Neuronal stem cell (in vitro differentiated cells): ENCODE results near the gene TMPRSS11F.

Experiments used
- DNase-seq: peaks from one replicate; pipeline ENCODE4 v3.0.0-alpha.2; 2013; ENCODE audit warnings: low spot score
- H2AFZ ChIP-seq: one replicate; pipeline ENCODE4 v1.6.1; 2013; ENCODE audit warnings: mild to moderate bottlenecking, low read length, inconsistent platforms
- H2AK5ac ChIP-seq: 2 replicates; pipeline ENCODE4 v1.6.1; 2013; ENCODE audit warnings: low read depth, mild to moderate bottlenecking, inconsistent platforms, low read length, moderate library complexity, mixed read lengths
- H2BK120ac ChIP-seq: 2 replicates; pipeline ENCODE4 v1.6.1; 2013; ENCODE audit warnings: low read depth, mild to moderate bottlenecking, inconsistent platforms, low read length, moderate library complexity, mixed read lengths
- H2BK12ac ChIP-seq: one replicate; pipeline ENCODE4 v1.6.1; 2013; ENCODE audit warnings: low read length, inconsistent platforms
- H2BK15ac ChIP-seq: 2 replicates; pipeline ENCODE4 v1.6.1; 2013; ENCODE audit warnings: mild to moderate bottlenecking, low read length, inconsistent platforms, mixed read lengths
- H2BK5ac ChIP-seq: one replicate; pipeline ENCODE4 v1.6.1; 2013; ENCODE audit warnings: inconsistent platforms, mild to moderate bottlenecking, low read length, moderate library complexity
- H3K14ac ChIP-seq: one replicate; pipeline ENCODE4 v1.6.1; 2013; ENCODE audit warnings: low read length, inconsistent platforms
- H3K18ac ChIP-seq: 2 replicates; pipeline ENCODE4 v1.6.1; 2013; ENCODE audit warnings: low read length, inconsistent platforms
- H3K23ac ChIP-seq: 2 replicates; pipeline ENCODE4 v1.6.1; 2013; ENCODE audit warnings: low read depth, mild to moderate bottlenecking, mixed read lengths, low read length, inconsistent platforms; ENCODE audit not compliant: poor library complexity
- H3K27ac ChIP-seq: replicated peaks from 3 replicates; pipeline ENCODE4 v1.5.1; 2013; ENCODE audit warnings: low read length, inconsistent platforms
- H3K27me3 ChIP-seq, 3 experiments: 2 replicates each; pipeline ENCODE4 v1.6.1; 2013; ENCODE audit warnings: low read length in 3 of 3, mild to moderate bottlenecking in 2 of 3, inconsistent platforms in 1 of 3, low read depth in 1 of 3, mixed read lengths in 1 of 3, moderate library complexity in 1 of 3; ENCODE audit not compliant: control insufficient read depth in 3 of 3, insufficient read depth in 3 of 3
- H3K36me3 ChIP-seq, 2 donors: replicated peaks in 1 of 2; 2 replicates each; pipeline ENCODE4 v1.6.1; 2013; ENCODE audit warnings: low read length in 2 of 2; ENCODE audit not compliant: control insufficient read depth in 2 of 2, insufficient read depth in 2 of 2
- H3K4ac ChIP-seq: 2 replicates; pipeline ENCODE4 v1.6.1; 2013; ENCODE audit warnings: inconsistent platforms, mild to moderate bottlenecking, low read length, moderate library complexity
- H3K4me1 ChIP-seq, 2 donors: 1 replicate in 1 of 2; 2 replicates in 1 of 2; pipeline ENCODE4 v1.6.1; 2013; ENCODE audit warnings: low read length in 2 of 2, low read depth in 1 of 2; ENCODE audit not compliant: control insufficient read depth in 2 of 2, insufficient read depth in 1 of 2
- H3K4me2 ChIP-seq: one replicate; pipeline ENCODE4 v1.6.1; 2013; ENCODE audit warnings: mild to moderate bottlenecking, low read length, inconsistent platforms; ENCODE audit not compliant: insufficient read depth, poor library complexity, severe bottlenecking
- H3K4me3 ChIP-seq, 2 donors: 2 replicates each; pipeline ENCODE4 v1.5.1; 2013; ENCODE audit warnings: low read length in 2 of 2, mild to moderate bottlenecking in 2 of 2, inconsistent platforms in 1 of 2, moderate library complexity in 1 of 2
- H3K79me1 ChIP-seq: one replicate; pipeline ENCODE4 v1.6.1; 2013; ENCODE audit warnings: low read depth, mild to moderate bottlenecking, inconsistent platforms, low read length, moderate library complexity
- H3K9ac ChIP-seq: one replicate; pipeline ENCODE4 v1.6.1; 2013; ENCODE audit warnings: mild to moderate bottlenecking, low read depth, low read length, inconsistent platforms; ENCODE audit not compliant: poor library complexity
- H3K9me3 ChIP-seq, 2 donors: replicated peaks in 1 of 2; 2 replicates each; pipeline versions ENCODE3 to v1.6.1; 2013; ENCODE audit warnings: low read length in 2 of 2, mild to moderate bottlenecking in 2 of 2, inconsistent platforms in 1 of 2, low read depth in 1 of 2, mixed read lengths in 1 of 2, moderate library complexity in 1 of 2; ENCODE audit not compliant: control insufficient read depth in 2 of 2, insufficient read depth in 1 of 2
- H4K8ac ChIP-seq: one replicate; pipeline ENCODE4 v1.6.1; 2013; ENCODE audit warnings: low read depth, mild to moderate bottlenecking, inconsistent platforms, low read length, moderate library complexity
- H4K91ac ChIP-seq: one replicate; pipeline ENCODE4 v1.6.1; 2013; ENCODE audit warnings: low read length, low read depth, mild to moderate bottlenecking, inconsistent platforms; ENCODE audit not compliant: poor library complexity
- WGBS, 2 donors: extraction: QIAGEN DNeasy Blood & Tissue Kit; methylation state at CpG; one replicate each; pipeline ENCODE4 v1.1.7; 2013; ENCODE audit warnings: missing lambda C conversion rate in 2 of 2, mixed read lengths in 1 of 2; ENCODE audit not compliant: insufficient read length in 2 of 2, insufficient replicate concordance in 1 of 2; ENCODE audit errors: extremely low coverage in 2 of 2; 5-methylcytosine and 5-hydroxymethylcytosine counted together

The TMPRSS11F gene

DNA sequence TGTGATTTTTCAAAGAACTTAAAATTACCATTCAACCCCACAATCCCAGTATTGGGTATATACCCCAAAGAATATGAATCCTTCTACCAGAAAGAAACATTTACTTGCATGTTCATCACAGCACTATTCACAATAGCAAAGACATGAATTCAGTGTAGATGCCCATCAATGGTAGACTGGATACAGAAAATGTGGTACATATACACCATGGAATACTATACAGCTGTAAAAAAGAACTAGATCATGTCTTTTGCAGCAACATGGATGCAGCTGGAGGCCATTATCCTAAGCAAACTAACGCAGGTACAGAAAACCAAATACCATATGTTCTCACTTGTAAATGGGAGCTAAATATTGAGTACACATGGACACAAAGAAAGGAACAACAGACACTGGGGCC is 34.1 kb upstream of the TMPRSS11F start:
- Histone ChIP-seq H3K4me1 (peaks cover 0 to 3% of the 10 kb centered on the region in 2 donors), H3K79me1 (no peaks in the 10 kb centered on the region), H3K14ac (no peak overlapping the region), H3K9ac (no peak overlapping the region), H2AFZ (no peak overlapping the region), H2BK15ac (no peak overlapping the region), H3K23ac (no peak overlapping the region), H2AK5ac (no peak overlapping the region), H3K4me2 (no peak overlapping the region), H3K27ac (no peak overlapping the region), H2BK12ac (no peak overlapping the region), H3K27me3 (no peaks in the 10 kb centered on the region), H2BK120ac (no peak overlapping the region), H4K8ac (no peak overlapping the region), H3K9me3 (no peaks in the 10 kb centered on the region), H2BK5ac (no peak overlapping the region), H3K18ac (no peak overlapping the region), H3K4ac (no peak overlapping the region), H3K36me3 (no peaks in the 10 kb centered on the region), H4K91ac (no peak overlapping the region), H3K4me3 (no peak overlapping the region)
- DNase-seq: no peak
- no CpG with 5 or more reads among the region's 1 CpG for WGBS, 2 donors

DNA sequence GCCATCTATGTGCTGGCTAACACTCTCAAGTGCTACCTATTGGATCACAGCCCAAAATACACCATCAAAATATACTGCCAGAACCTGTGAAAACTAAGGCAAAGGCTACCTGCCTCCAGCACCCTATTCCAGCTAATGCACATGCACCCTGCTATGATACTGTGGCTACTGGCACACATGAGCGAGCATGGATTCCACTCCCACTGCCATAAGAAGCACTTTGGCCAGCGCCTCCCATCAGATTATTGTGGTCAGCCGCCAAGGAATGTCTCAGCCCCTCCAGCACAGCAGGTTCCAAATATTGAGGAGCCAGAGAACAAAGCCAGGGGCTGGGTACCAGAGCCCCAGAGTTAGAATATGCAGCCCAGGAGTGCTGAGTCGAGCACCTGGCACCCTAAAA is 32.5 kb upstream of the TMPRSS11F start:
- Histone ChIP-seq H3K9ac (no peak overlapping the region), H3K4ac (no peak overlapping the region), H3K27ac (no peak overlapping the region), H3K14ac (no peak overlapping the region), H2AK5ac (no peak overlapping the region), H3K23ac (no peak overlapping the region), H2AFZ (no peak overlapping the region), H2BK5ac (no peak overlapping the region), H2BK120ac (no peak overlapping the region), H3K18ac (no peak overlapping the region), H2BK12ac (no peak overlapping the region), H3K79me1 (no peaks in the 10 kb centered on the region), H3K36me3 (no peaks in the 10 kb centered on the region), H4K8ac (no peak overlapping the region), H4K91ac (no peak overlapping the region), H3K4me2 (no peak overlapping the region), H3K27me3 (no peaks in the 10 kb centered on the region), H3K9me3 (no peaks in the 10 kb centered on the region), H2BK15ac (no peak overlapping the region), H3K4me1 (peaks cover 0 to 3% of the 10 kb centered on the region in 2 donors), H3K4me3 (peak overlapping the region in 1 of 2 donors; percentile 58)
- WGBS, 2 donors: no CpG with 5 or more reads among the region's 4 CpGs
- no peak for DNase-seq

DNA sequence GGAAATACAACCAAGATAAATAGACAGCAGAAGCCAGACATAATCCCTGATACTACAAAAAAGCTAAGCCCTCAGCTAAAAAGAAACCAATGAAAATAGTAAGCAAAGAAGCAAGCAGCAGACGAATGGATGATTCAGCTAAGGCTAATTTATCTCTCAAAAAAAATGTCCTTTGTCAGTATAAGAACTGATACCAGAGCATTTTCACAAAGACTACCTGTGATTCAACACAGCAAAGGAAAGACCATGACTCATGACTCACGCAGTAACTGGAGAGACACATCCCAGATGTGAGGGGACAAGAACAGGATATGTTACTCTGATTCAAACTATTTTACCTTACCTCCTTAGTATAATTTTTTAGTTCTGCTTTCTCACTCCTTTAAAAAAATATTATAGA is 22.7 kb upstream of the TMPRSS11F start:
- H3K4ac ChIP-seq: no peak overlapping the region
- no peak overlapping the region for H3K4me2 ChIP-seq
- H3K79me1 ChIP-seq: no peaks in the 10 kb centered on the region
- H2BK15ac ChIP-seq: no peak overlapping the region
- H2AFZ ChIP-seq: no peak overlapping the region
- no peaks in the 10 kb centered on the region for H3K9me3 ChIP-seq
- H3K18ac ChIP-seq: no peak overlapping the region
- DNase-seq: no peak
- H3K36me3 ChIP-seq: no peaks in the 10 kb centered on the region
- H3K4me3 ChIP-seq: no peak overlapping the region
- no peak overlapping the region for H2BK12ac ChIP-seq
- no peak overlapping the region for H4K91ac ChIP-seq
- H3K4me1 ChIP-seq: no peaks in the 10 kb centered on the region
- H2BK5ac ChIP-seq: no peak overlapping the region
- H3K9ac ChIP-seq: no peak overlapping the region
- H4K8ac ChIP-seq: no peak overlapping the region
- H2AK5ac ChIP-seq: no peak overlapping the region
- no peak overlapping the region for H3K27ac ChIP-seq
- H2BK120ac ChIP-seq: no peak overlapping the region
- H3K14ac ChIP-seq: no peak overlapping the region
- WGBS, 2 donors: no CpG with 5 or more reads among the region's 2 CpGs
- H3K23ac ChIP-seq: no peak overlapping the region
- H3K27me3 ChIP-seq: no peaks in the 10 kb centered on the region

DNA sequence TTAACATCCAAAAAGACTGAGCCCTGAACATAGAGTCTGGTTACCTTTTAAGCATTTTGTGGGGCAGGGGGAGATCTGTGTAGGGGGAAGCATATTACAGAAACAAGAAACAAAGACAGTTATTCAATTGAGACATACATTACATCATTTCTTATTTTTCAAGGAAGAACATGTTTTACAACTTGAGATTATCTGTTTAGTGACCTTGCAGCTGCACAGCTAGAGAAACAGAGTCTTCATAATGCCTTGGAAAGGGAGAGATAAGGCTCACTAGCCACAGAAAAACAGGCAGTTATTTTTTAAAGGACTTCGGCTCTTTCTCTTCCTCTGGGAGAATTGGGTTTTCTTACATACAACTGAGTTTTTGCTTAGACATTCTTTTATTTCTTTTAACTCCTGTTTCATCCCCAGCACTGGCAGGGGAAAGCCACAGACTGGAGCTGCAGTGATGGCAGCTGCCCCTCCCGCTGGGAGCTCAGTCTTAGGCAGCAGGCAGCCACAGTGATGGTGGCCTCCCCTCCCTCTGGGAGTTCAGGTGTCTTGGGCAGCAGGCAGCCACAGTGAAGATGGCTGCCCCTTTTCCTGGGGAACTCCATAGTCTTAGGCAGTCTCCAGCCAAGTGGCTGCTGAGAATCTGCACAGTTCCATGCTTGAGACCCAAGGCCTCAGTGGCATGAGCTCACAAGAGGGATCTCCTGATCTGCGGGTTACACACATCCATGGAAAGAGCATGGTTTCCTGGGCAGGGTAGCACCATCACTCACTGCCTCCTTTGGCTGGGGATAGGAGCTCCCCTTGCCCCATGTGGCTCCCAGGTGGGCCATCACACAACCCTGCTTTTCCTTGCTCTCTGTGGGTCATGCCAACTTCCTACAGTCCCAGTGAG is 19.4 kb upstream of the TMPRSS11F start:
- Histone ChIP-seq H4K91ac (no peak overlapping the region), H2BK15ac (no peak overlapping the region), H3K9ac (no peak overlapping the region), H3K79me1 (no peaks in the 10 kb centered on the region), H3K4ac (no peak overlapping the region), H3K14ac (no peak overlapping the region), H3K27ac (no peak overlapping the region), H2BK120ac (no peak overlapping the region), H3K23ac (no peak overlapping the region), H4K8ac (no peak overlapping the region), H3K4me3 (no peak overlapping the region), H3K27me3 (no peaks in the 10 kb centered on the region), H3K4me2 (no peak overlapping the region), H2BK5ac (no peak overlapping the region), H3K4me1 (no peaks in the 10 kb centered on the region), H3K36me3 (no peaks in the 10 kb centered on the region), H3K18ac (no peak overlapping the region), H3K9me3 (no peaks in the 10 kb centered on the region), H2BK12ac (no peak overlapping the region), H2AK5ac (no peak overlapping the region), H2AFZ (no peak overlapping the region)
- no CpG with 5 or more reads among the region's 3 CpGs for WGBS, 2 donors
- DNase-seq: no peak
